ENCODE results near the gene PKDREJ.
"Not testable (repeated sequence)": the region's sequence is repeated elsewhere in the genome, so short reads cannot be mapped to it uniquely, and the experiment has no call there.

The PKDREJ gene

GRCh38 chr22:46265627-46266026, 2.5 kb upstream of the PKDREJ start:
- Mint-ChIP-seq H3K4me1 (ENCODE audit: low read depth in 2 of 2) (peaks cover 24 to 31% of the 10 kb centered on the region in 2 donors), H3K27me3 (peaks cover 20 to 29% of the 10 kb centered on the region in 2 donors)
- H3K4me3 Mint-ChIP-seq; H3K27ac Mint-ChIP-seq; ATAC-seq (replicated peaks); H3K9me3 Mint-ChIP-seq; H3K36me3 Mint-ChIP-seq (ENCODE audit: insufficient read depth); DNase-seq: not testable (repeated sequence)

GRCh38 chr22:46264520-46264919, 1.4 kb upstream of the PKDREJ start:
- H3K27ac Mint-ChIP-seq; DNase-seq; H3K36me3 Mint-ChIP-seq (ENCODE audit: insufficient read depth); ATAC-seq (replicated peaks); H3K4me3 Mint-ChIP-seq; H3K9me3 Mint-ChIP-seq: not testable (repeated sequence)
- Mint-ChIP-seq H3K4me1 (ENCODE audit: low read depth in 2 of 2) (peaks cover 18 to 24% of the 10 kb centered on the region in 2 donors), H3K27me3 (peaks cover 28 to 40% of the 10 kb centered on the region in 2 donors)

GRCh38 chr22:46262449-46263215, 511 bp downstream of the PKDREJ start:
- DNase-seq (peak in 2 of 3 experiments; percentile 41 to 42), ATAC-seq (replicated peaks) (peak; percentile 83)
- Mint-ChIP-seq H3K36me3 (ENCODE audit: insufficient read depth) (peaks cover 6% of the 10 kb centered on the region), H3K4me1 (ENCODE audit: low read depth in 2 of 2) (peaks cover 11 to 17% of the 10 kb centered on the region in 2 donors), H3K9me3 (no peaks in the 10 kb centered on the region), H3K4me3 (peak overlapping the region; percentile 37 to 55), H3K27me3 (peaks cover 35 to 58% of the 10 kb centered on the region in 2 donors), H3K27ac (no peak overlapping the region)

DNA sequence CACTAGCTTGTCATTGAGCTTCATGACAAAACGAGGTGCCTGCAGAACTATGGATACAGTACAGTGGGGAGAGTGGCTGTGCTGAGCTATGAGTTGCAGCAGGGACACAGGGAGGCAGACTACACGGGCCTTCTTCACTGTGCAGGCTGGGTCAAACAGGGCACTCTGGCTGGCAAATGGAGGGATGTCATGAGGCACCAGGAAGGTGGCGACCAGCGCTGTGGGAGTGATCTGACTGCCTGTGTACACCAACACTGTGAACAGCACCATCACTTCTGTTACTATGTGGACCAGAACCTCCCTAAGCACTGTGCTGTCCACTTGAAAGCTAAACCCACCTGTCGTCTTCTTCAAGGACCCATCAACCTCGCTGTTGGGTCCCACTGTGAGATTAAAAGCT, 3.1 kb downstream of the PKDREJ start:
- Mint-ChIP-seq H3K9me3 (no peaks in the 10 kb centered on the region), H3K36me3 (ENCODE audit: insufficient read depth) (peaks cover 6% of the 10 kb centered on the region), H3K27me3 (peaks cover 35 to 58% of the 10 kb centered on the region in 2 donors), H3K4me3 (no peak overlapping the region), H3K27ac (no peak overlapping the region), H3K4me1 (ENCODE audit: low read depth in 2 of 2) (peaks cover 5 to 12% of the 10 kb centered on the region in 2 donors)
- ATAC-seq (replicated peaks) (no peak), DNase-seq (no peak)

GRCh38 chr22:46259374-46259773, 3.8 kb downstream of the PKDREJ start:
- Mint-ChIP-seq H3K4me1 (ENCODE audit: low read depth in 2 of 2) (peaks cover 8 to 14% of the 10 kb centered on the region in 2 donors), H3K27me3 (peaks cover 35 to 58% of the 10 kb centered on the region in 2 donors), H3K36me3 (ENCODE audit: insufficient read depth) (peaks cover 6% of the 10 kb centered on the region), H3K27ac (no peak overlapping the region), H3K4me3 (no peak overlapping the region), H3K9me3 (no peaks in the 10 kb centered on the region)
- ATAC-seq (replicated peaks) = no peak
- DNase-seq = no peak

GRCh38 chr22:46256358-46256958, 6.7 kb downstream of the PKDREJ start:
- Mint-ChIP-seq H3K27ac (no peak overlapping the region), H3K27me3 (peaks cover 23 to 38% of the 10 kb centered on the region in 2 donors), H3K4me1 (ENCODE audit: low read depth in 2 of 2) (peaks cover 9 to 10% of the 10 kb centered on the region in 2 donors), H3K9me3 (no peaks in the 10 kb centered on the region), H3K4me3 (no peak overlapping the region), H3K36me3 (ENCODE audit: insufficient read depth) (peaks cover 2% of the 10 kb centered on the region)
- DNase-seq (no peak), ATAC-seq (replicated peaks) (no peak)

GRCh38 chr22:46251816-46252380, 11.2 kb downstream of the PKDREJ start:
- Mint-ChIP-seq H3K9me3 (no peaks in the 10 kb centered on the region), H3K4me3 (peak overlapping the region; percentile 79 to 80), H3K4me1 (ENCODE audit: low read depth in 2 of 2) (peaks cover 24 to 27% of the 10 kb centered on the region in 2 donors), H3K27ac (peak overlapping the region in 1 of 2 donors; percentile 19), H3K36me3 (ENCODE audit: insufficient read depth) (peaks cover 2% of the 10 kb centered on the region), H3K27me3 (no peaks in the 10 kb centered on the region)
- DNase-seq = no peak
- no peak for ATAC-seq (replicated peaks)

- H3K4me1 Mint-ChIP-seq (ENCODE audit: low read depth in 2 of 2) = peaks cover 27 to 32% of the 10 kb centered on the region in 2 donors
- ATAC-seq (replicated peaks) (no peak), DNase-seq (no peak)
- H3K36me3 Mint-ChIP-seq (ENCODE audit: insufficient read depth) = peaks cover 2% of the 10 kb centered on the region
- H3K4me3 Mint-ChIP-seq = peak overlapping the region; percentile 79 to 80
- no peaks in the 10 kb centered on the region for H3K9me3 Mint-ChIP-seq
- no peaks in the 10 kb centered on the region for H3K27me3 Mint-ChIP-seq
- peak overlapping the region; percentile 62 to 66 for H3K27ac Mint-ChIP-seq
These were observed 11.9 kb downstream of the PKDREJ start for GRCh38 chr22:46251266-46251665.

DNA sequence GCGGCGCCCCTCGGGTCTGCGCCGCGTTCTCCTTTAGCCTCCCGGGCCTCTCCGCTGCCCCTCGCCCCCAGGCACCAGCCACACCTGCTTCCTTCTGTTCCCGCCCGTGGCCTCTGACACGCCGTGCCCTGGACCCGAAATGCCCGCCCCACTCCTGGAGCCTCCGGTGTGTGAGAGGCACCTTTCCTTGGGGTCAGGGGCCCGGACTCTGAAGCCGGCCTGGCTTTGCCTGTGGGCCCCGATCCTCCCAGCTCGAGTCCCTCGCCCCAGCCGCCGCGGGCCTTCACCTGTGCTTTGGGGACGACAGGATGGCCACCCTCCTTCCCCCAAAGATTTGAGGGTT, 12.4 kb downstream of the PKDREJ start:
- Mint-ChIP-seq H3K36me3 (ENCODE audit: insufficient read depth) (peaks cover 2% of the 10 kb centered on the region), H3K27ac (peak overlapping the region; percentile 62 to 66), H3K4me1 (ENCODE audit: low read depth in 2 of 2) (peaks cover 29 to 34% of the 10 kb centered on the region in 2 donors), H3K27me3 (no peaks in the 10 kb centered on the region), H3K9me3 (no peaks in the 10 kb centered on the region), H3K4me3 (peak overlapping the region; percentile 79 to 80)
- no peak for DNase-seq
- ATAC-seq (replicated peaks) = no peak

- H3K9me3 Mint-ChIP-seq = no peaks in the 10 kb centered on the region
- ATAC-seq (replicated peaks) (peak; percentile 93), DNase-seq (peak; percentile 89 to 92 (median 90))
- H3K36me3 Mint-ChIP-seq (ENCODE audit: insufficient read depth) = peaks cover 1% of the 10 kb centered on the region
- H3K27me3 Mint-ChIP-seq = no peaks in the 10 kb centered on the region
- peak within 1 kb of the TSS; percentile 79 to 80 for H3K4me3 Mint-ChIP-seq
- H3K27ac Mint-ChIP-seq = peak within 1 kb of the TSS; percentile 62 to 66
- H3K4me1 Mint-ChIP-seq (ENCODE audit: low read depth in 2 of 2) = peaks cover 29 to 36% of the 10 kb centered on the region in 2 donors
These were observed 12.9 kb downstream of the PKDREJ start, which contains the start of gene CDPF1 for GRCh38 chr22:46250035-46250782. CDPF1 (minus strand) TSS chr22:46250293; CDS start chr22:46248284, 2,009 bp downstream.

DNA sequence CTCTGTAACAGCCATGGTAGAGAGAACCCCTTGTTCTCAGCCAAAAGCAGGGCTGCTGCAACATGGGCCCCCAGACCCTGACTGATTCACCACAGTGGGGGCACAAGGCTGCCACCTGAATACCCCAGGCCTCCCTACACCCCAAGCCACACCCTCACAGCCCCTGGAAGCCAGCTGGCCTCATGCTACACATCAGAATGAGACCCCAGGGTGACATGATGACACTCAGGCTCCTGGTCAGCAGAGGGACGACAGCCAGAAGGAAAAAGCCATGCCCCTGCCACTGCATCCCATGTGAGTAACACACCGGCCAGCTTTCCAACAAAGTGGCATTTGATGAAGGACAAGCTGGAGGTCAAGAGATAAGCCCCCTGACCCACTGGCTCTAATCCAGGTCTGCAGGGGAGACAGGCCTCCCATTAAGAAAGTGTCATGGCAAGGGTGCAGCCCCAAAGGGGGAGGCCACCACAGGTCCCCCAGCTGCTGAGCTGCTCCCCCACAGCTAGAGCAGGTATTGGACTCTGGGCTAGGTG, 15.6 kb downstream of the PKDREJ start:
- Mint-ChIP-seq H3K36me3 (ENCODE audit: insufficient read depth) (peaks cover 4% of the 10 kb centered on the region), H3K27ac (no peak overlapping the region), H3K9me3 (no peaks in the 10 kb centered on the region), H3K27me3 (no peaks in the 10 kb centered on the region), H3K4me3 (no peak overlapping the region), H3K4me1 (ENCODE audit: low read depth in 2 of 2) (peaks cover 30% of the 10 kb centered on the region in 2 donors)
- ATAC-seq (replicated peaks) (no peak), DNase-seq (no peak)

DNA sequence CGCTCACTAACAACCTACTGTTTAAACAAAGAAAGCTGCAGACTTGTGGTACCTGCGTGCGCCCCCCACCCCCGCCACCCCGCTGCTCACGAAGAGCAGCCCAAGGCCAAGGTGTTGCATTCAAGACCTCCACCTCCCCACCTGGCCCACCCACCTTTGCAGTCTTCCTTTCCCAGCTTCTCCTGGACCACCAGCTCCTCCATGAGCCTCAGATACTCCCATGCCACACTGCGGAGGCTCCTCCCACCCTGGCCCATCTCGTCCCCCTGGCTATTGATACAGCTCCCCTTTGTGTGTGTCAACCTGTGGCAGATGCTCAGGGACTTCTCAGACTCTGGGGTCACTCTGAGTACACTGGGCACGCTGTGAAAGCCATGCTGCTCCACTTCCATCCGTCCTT, 17.0 kb downstream of the PKDREJ start:
- H3K4me1 Mint-ChIP-seq (ENCODE audit: low read depth in 2 of 2) = peaks cover 23% of the 10 kb centered on the region in 2 donors
- H3K36me3 Mint-ChIP-seq (ENCODE audit: insufficient read depth) = peaks cover 4% of the 10 kb centered on the region
- DNase-seq = no peak
- peak overlapping the region in 1 of 2 donors; percentile 70 for H3K27ac Mint-ChIP-seq
- H3K27me3 Mint-ChIP-seq = no peaks in the 10 kb centered on the region
- no peak for ATAC-seq (replicated peaks)
- H3K4me3 Mint-ChIP-seq = no peak overlapping the region
- H3K9me3 Mint-ChIP-seq = no peaks in the 10 kb centered on the region

GRCh38 chr22:46245511-46245910, 17.6 kb downstream of the PKDREJ start:
- ATAC-seq (replicated peaks) (no peak), DNase-seq (no peak)
- H3K27ac Mint-ChIP-seq = no peak overlapping the region
- no peaks in the 10 kb centered on the region for H3K9me3 Mint-ChIP-seq
- H3K4me1 Mint-ChIP-seq (ENCODE audit: low read depth in 2 of 2) = peaks cover 19 to 23% of the 10 kb centered on the region in 2 donors
- H3K27me3 Mint-ChIP-seq = no peaks in the 10 kb centered on the region
- H3K36me3 Mint-ChIP-seq (ENCODE audit: insufficient read depth) = peaks cover 4% of the 10 kb centered on the region
- H3K4me3 Mint-ChIP-seq = no peak overlapping the region
